Breast epithelium (tissue), 4 donors: ENCODE measurements around the gene CDK18. TPM values are rescaled to one million over a fixed set of nuclear protein-coding genes. Genes with fewer than 3 reads are reported as not detected.

Source experiments
- DNase-seq, 2 donors: peaks; one replicate each; pipeline ENCODE4 v3.0.0-alpha.2; 2019; ENCODE audit warnings: low spot score in 2 of 2
- H3K27ac ChIP-seq, 2 donors: fragments of 200-600 bp; sonication (generic) in 1 of 2; one replicate each; pipeline ENCODE4 v1.5.1; 2016 to 2019; ENCODE audit warnings: mild to moderate bottlenecking in 1 of 2
- H3K27me3 ChIP-seq, 2 donors: fragments of 200-600 bp; sonication (generic) in 1 of 2; one replicate each; pipeline versions ENCODE4 v1.5.1 to v1.6.0; 2017 to 2019; ENCODE audit warnings: control low read depth in 1 of 2, mild to moderate bottlenecking in 1 of 2
- H3K36me3 ChIP-seq: fragments of 200-600 bp; one replicate; pipeline ENCODE4 v1.5.1; 2019
- H3K4me1 ChIP-seq, 2 donors: fragments of 200-600 bp; sonication (generic); one replicate each; pipeline ENCODE4 v1.5.1; 2016 to 2019; ENCODE audit warnings: control low read depth in 1 of 2
- H3K4me3 ChIP-seq, 3 donors: fragments of 200-600 bp; sonication (generic); 1 replicate in 2 of 3; 2 replicates in 1 of 3; pipeline ENCODE4 v1.5.1; 2016 to 2019; ENCODE audit warnings: mild to moderate bottlenecking in 3 of 3, moderate library complexity in 2 of 3
- H3K9me3 ChIP-seq, 2 donors: fragments of 200-600 bp; sonication (generic) in 1 of 2; one replicate each; pipeline ENCODE4 v1.5.1; 2016 to 2019; ENCODE audit warnings: control low read depth in 1 of 2
- CTCF ChIP-seq, 3 donors: fragments of 450-650 bp; IDR thresholded peaks; one replicate each; pipeline ENCODE4 v1.5.1; 2016 to 2017; ENCODE audit warnings: antibody characterized with exemption in 3 of 3, mild to moderate bottlenecking in 3 of 3, moderate library complexity in 3 of 3
- POLR2A ChIP-seq: fragments of 450-650 bp; IDR thresholded peaks from one replicate; pipeline ENCODE4 v1.6.1; 2016; ENCODE audit warnings: antibody characterized with exemption, mild to moderate bottlenecking, moderate library complexity
- POLR2AphosphoS5 ChIP-seq, 3 donors: sonication (generic); formaldehyde crosslinking; IDR thresholded peaks; one replicate each; pipeline ENCODE4 v1.6.1; 2017; ENCODE audit warnings: antibody characterized with exemption in 3 of 3
- intact Hi-C: fragments of 100-400 bp; cut with DNase I; formaldehyde crosslinking; loops from one replicate; pipeline ENCODE4 v1.15.1; 2023; ENCODE audit warnings: low total_unique reads
- total RNA-seq, 3 donors: library from RNA; depleted of rRNA; stranded (reverse); fragments of >200 nt; gene quantifications; one replicate each; pipeline ENCODE4 v1.1.0, GENCODE V29; 2016

The CDK18 gene
- total RNA-seq, 3 donors from 2014 or later = 1.4 to 12.3 (median 9.2) TPM

GRCh38 chr1:205577874-205578658 lies 73.6 kb downstream of the CDK18 start:
- no peak overlapping the region for H3K4me3 ChIP-seq
- no peaks in the 10 kb centered on the region for H3K4me1 ChIP-seq
- no peaks in the 10 kb centered on the region for H3K36me3 ChIP-seq
- TF ChIP-seq CTCF (IDR thresholded peaks at IDR 0.05) = no peak
- TF ChIP-seq POLR2A = no peak
- no peak for TF ChIP-seq POLR2AphosphoS5 (IDR thresholded peaks at IDR 0.05)
- intact Hi-C loops = no loop called here
- DNase-seq = no peak
- H3K9me3 ChIP-seq = no peaks in the 10 kb centered on the region
- no peaks in the 10 kb centered on the region for H3K27me3 ChIP-seq
- no peak overlapping the region for H3K27ac ChIP-seq

- Histone ChIP-seq H3K9me3 (no peaks in the 10 kb centered on the region), H3K27ac (no peak overlapping the region), H3K4me1 (no peaks in the 10 kb centered on the region), H3K4me3 (no peak overlapping the region), H3K27me3 (no peaks in the 10 kb centered on the region), H3K36me3 (no peaks in the 10 kb centered on the region)
- TF ChIP-seq POLR2AphosphoS5 (IDR thresholded peaks at IDR 0.05) = no peak
- TF ChIP-seq POLR2A = no peak
- TF ChIP-seq CTCF (IDR thresholded peaks at IDR 0.05) = no peak
- intact Hi-C loops = loop anchor here (1.0 kb wide), 1 partner anchor 23 kb away; no protein-coding TSS in a partner anchor
- DNase-seq = no peak
These were observed 74.5 kb downstream of the CDK18 start for GRCh38 chr1:205578780-205579571.

- Histone ChIP-seq H3K27ac (no peak overlapping the region), H3K36me3 (no peaks in the 10 kb centered on the region), H3K9me3 (no peaks in the 10 kb centered on the region), H3K4me1 (no peaks in the 10 kb centered on the region), H3K27me3 (no peaks in the 10 kb centered on the region), H3K4me3 (no peak overlapping the region)
- TF ChIP-seq POLR2A (no peak), CTCF (IDR thresholded peaks at IDR 0.05) (no peak), POLR2AphosphoS5 (IDR thresholded peaks at IDR 0.05) (no peak)
- intact Hi-C loops = loop anchor here (1.0 kb wide), 1 partner anchor 23 kb away; no protein-coding TSS in a partner anchor
- no peak for DNase-seq
These were observed 75.2 kb downstream of the CDK18 start for GRCh38 chr1:205579711-205580110.

GRCh38 chr1:205580140-205580922 lies 75.9 kb downstream of the CDK18 start:
- intact Hi-C loops = no loop called here
- no peaks in the 10 kb centered on the region for H3K36me3 ChIP-seq
- H3K27ac ChIP-seq = no peak overlapping the region
- H3K4me3 ChIP-seq = no peak overlapping the region
- no peak for DNase-seq
- no peaks in the 10 kb centered on the region for H3K27me3 ChIP-seq
- no peak for TF ChIP-seq CTCF (IDR thresholded peaks at IDR 0.05)
- TF ChIP-seq POLR2AphosphoS5 (IDR thresholded peaks at IDR 0.05) = no peak
- no peak for TF ChIP-seq POLR2A
- H3K4me1 ChIP-seq = no peaks in the 10 kb centered on the region
- H3K9me3 ChIP-seq = no peaks in the 10 kb centered on the region
